ENCODE measurements around the gene PFDN1.

PFDN1 gene

DNA sequence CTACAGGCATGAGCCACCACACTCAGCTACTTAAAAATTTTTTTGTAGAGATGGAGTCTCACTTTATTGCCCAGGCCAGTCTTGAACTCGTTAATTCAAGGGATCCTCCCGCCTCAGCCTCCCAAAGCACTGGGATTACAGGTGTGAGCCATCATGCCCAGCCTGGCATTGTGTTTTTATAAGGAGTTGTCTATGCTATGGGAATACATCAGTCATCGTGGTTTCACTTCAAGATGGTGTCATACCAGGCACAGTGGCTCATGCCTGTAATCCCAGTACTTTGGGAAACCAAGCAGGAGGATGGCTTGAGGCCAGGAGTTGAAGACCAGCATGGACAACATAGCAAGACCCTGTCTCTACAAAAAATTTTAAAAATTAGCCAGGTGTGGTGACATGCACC lies 78.2 kb downstream of the PFDN1 start:
- Histone ChIP-seq H3K4me3 (no peak overlapping the region), H3K9me3 (no peaks in the 10 kb centered on the region), H3K27ac (no peak overlapping the region), H3K4me1 (peaks cover 12% of the 10 kb centered on the region), H3K9ac (no peak overlapping the region), H4K20me1 (0 out of 2 replicates have a peak, but pooled peaks cover 7% of the 10 kb centered on the region), H3K4me2 (no peak overlapping the region), H3K27me3 (no peaks in the 10 kb centered on the region), H3K36me3 (no peaks in the 10 kb centered on the region)
- TF ChIP-seq Cebpa-rat (IDR thresholded peaks at IDR 0.05): no peak

- H3K27ac ChIP-seq: no peak overlapping the region
- no peaks in the 10 kb centered on the region for H3K36me3 ChIP-seq
- no peak overlapping the region for H3K4me3 ChIP-seq
- H3K9me3 ChIP-seq: no peaks in the 10 kb centered on the region
- H3K4me1 ChIP-seq: peaks cover 13% of the 10 kb centered on the region
- TF ChIP-seq Cebpa-rat (IDR thresholded peaks at IDR 0.05): no peak
- 0 out of 2 replicates have a peak, but pooled peaks cover 6% of the 10 kb centered on the region for H4K20me1 ChIP-seq
- H3K9ac ChIP-seq: no peak overlapping the region
- H3K27me3 ChIP-seq: no peaks in the 10 kb centered on the region
- no peak overlapping the region for H3K4me2 ChIP-seq
These were observed 79.3 kb downstream of the PFDN1 start for GRCh38 chr5:140223567-140223966.

DNA sequence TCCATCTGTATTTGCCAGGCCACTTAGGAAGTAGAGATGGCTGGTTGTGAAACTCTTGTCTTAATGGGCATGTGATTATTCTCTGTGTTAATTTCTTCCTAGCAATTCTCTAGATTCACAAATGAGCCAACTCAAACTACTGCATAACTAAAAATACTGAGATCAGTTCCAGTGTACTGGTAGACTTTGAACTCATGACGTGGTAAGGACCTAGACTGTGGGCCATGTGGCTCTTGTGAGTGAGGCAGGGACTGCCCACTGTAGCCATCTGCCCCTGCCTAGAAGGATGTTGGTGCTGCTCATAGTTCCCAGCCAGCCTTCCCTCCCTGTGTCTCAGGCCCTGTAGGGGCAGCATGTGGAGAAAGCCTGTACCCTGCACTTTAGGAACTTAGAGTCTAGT lies 80.5 kb downstream of the PFDN1 start:
- Histone ChIP-seq H3K9me3 (no peaks in the 10 kb centered on the region), H3K27me3 (no peaks in the 10 kb centered on the region), H3K9ac (no peak overlapping the region), H3K36me3 (no peaks in the 10 kb centered on the region), H4K20me1 (no peaks in the 10 kb centered on the region), H3K4me2 (no peak overlapping the region), H3K4me1 (peaks cover 13% of the 10 kb centered on the region), H3K4me3 (no peak overlapping the region), H3K27ac (no peak overlapping the region)
- no peak for TF ChIP-seq Cebpa-rat (IDR thresholded peaks at IDR 0.05)

- H4K20me1 ChIP-seq: no peaks in the 10 kb centered on the region
- H3K4me3 ChIP-seq: no peak overlapping the region
- no peak overlapping the region for H3K27ac ChIP-seq
- no peaks in the 10 kb centered on the region for H3K27me3 ChIP-seq
- TF ChIP-seq Cebpa-rat (IDR thresholded peaks at IDR 0.05): no peak
- peaks cover 13% of the 10 kb centered on the region for H3K4me1 ChIP-seq
- no peak overlapping the region for H3K4me2 ChIP-seq
- H3K9ac ChIP-seq: no peak overlapping the region
- H3K36me3 ChIP-seq: no peaks in the 10 kb centered on the region
- H3K9me3 ChIP-seq: no peaks in the 10 kb centered on the region
These were observed 81.1 kb downstream of the PFDN1 start for GRCh38 chr5:140221697-140222223.

DNA sequence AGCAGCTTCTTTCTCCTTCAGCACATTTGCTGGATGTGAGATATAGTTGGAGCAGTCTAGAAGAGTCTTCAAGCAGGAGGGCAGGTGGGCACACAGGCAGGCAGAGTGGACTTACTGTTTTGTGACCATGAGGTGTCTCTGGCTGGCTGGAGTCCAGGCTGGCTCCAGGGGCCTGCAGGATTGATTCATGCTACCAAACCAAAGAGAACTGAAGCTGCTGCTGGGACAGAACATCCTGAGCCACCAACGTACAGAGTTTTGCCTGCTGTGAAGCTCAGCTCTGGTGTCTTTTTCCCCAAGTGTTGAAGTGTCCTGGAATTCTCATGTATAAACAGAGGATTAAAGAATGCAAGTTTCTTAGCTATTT lies 82.2 kb downstream of the PFDN1 start:
- H3K27me3 ChIP-seq: no peaks in the 10 kb centered on the region
- H4K20me1 ChIP-seq: no peaks in the 10 kb centered on the region
- H3K27ac ChIP-seq: no peak overlapping the region
- H3K4me1 ChIP-seq: peaks cover 17% of the 10 kb centered on the region
- no peaks in the 10 kb centered on the region for H3K9me3 ChIP-seq
- no peaks in the 10 kb centered on the region for H3K36me3 ChIP-seq
- peak overlapping the region; percentile 2; the same call in 1 of the 2 replicates for H3K4me2 ChIP-seq
- no peak overlapping the region for H3K9ac ChIP-seq
- TF ChIP-seq Cebpa-rat (IDR thresholded peaks at IDR 0.05): no peak
- no peak overlapping the region for H3K4me3 ChIP-seq

DNA sequence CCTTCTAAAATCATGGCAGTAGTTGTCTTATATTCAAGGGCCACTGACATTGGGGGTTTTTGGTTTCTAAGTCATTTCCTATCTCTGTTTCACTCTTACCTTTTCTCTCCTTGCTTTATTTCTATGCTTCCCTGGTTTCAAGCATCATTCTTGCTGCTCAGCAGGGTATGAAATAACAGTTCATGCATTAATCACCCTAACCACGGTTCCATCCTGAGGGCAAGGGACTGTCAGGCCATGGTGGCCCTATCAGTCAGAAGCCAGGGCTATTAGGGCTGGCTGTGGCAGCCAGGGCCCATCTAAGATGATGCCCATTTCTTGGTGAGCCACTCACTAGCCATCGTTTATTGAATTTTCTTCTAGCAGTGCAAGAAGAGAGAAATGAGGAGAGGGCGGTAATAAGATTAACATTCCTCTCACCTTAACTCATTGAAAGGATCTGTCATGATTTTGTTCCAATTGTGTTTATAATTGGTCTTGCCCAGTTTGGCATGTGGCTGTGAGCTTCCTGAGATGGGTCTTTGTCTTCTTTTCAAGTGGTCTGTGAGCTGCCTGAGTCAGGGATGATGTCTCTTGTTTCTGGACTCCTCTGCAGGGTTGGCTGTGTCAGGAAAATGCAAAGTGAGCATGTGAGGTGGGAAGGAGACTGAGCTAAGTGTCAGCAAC lies 82.7 kb downstream of the PFDN1 start:
- Histone ChIP-seq H3K4me2 (peak overlapping the region; percentile 2; the same call in 1 of the 2 replicates), H3K4me1 (peaks cover 22% of the 10 kb centered on the region), H3K9ac (no peak overlapping the region), H3K9me3 (no peaks in the 10 kb centered on the region), H3K27me3 (no peaks in the 10 kb centered on the region), H4K20me1 (peaks cover 3% of the 10 kb centered on the region; the same call in 1 of the 2 replicates), H3K4me3 (no peak overlapping the region), H3K27ac (no peak overlapping the region), H3K36me3 (no peaks in the 10 kb centered on the region)
- no peak for TF ChIP-seq Cebpa-rat (IDR thresholded peaks at IDR 0.05)

- no peaks in the 10 kb centered on the region for H3K27me3 ChIP-seq
- H3K4me1 ChIP-seq: peaks cover 30% of the 10 kb centered on the region
- H3K9ac ChIP-seq: no peak overlapping the region
- peaks cover 11% of the 10 kb centered on the region; the same call in 1 of the 2 replicates for H4K20me1 ChIP-seq
- H3K4me2 ChIP-seq: 0 out of 2 replicates have a peak overlapping the region, but pooled peaks have one; percentile 2
- H3K36me3 ChIP-seq: no peaks in the 10 kb centered on the region
- H3K27ac ChIP-seq: no peak overlapping the region
- no peak overlapping the region for H3K4me3 ChIP-seq
- H3K9me3 ChIP-seq: no peaks in the 10 kb centered on the region
- TF ChIP-seq Cebpa-rat (IDR thresholded peaks at IDR 0.05): no peak
These were observed 83.6 kb downstream of the PFDN1 start for GRCh38 chr5:140219068-140219991.

GRCh38 chr5:140217299-140218026 lies 85.4 kb downstream of the PFDN1 start:
- peaks cover 34% of the 10 kb centered on the region for H3K4me1 ChIP-seq
- H3K4me2 ChIP-seq: no peak overlapping the region
- no peak overlapping the region for H3K27ac ChIP-seq
- no peak overlapping the region for H3K9ac ChIP-seq
- no peak overlapping the region for H3K4me3 ChIP-seq
- peaks cover 17% of the 10 kb centered on the region; the same call in 1 of the 2 replicates for H4K20me1 ChIP-seq
- H3K27me3 ChIP-seq: no peaks in the 10 kb centered on the region
- H3K9me3 ChIP-seq: no peaks in the 10 kb centered on the region
- H3K36me3 ChIP-seq: no peaks in the 10 kb centered on the region
- TF ChIP-seq Cebpa-rat (IDR thresholded peaks at IDR 0.05): no peak

DNA sequence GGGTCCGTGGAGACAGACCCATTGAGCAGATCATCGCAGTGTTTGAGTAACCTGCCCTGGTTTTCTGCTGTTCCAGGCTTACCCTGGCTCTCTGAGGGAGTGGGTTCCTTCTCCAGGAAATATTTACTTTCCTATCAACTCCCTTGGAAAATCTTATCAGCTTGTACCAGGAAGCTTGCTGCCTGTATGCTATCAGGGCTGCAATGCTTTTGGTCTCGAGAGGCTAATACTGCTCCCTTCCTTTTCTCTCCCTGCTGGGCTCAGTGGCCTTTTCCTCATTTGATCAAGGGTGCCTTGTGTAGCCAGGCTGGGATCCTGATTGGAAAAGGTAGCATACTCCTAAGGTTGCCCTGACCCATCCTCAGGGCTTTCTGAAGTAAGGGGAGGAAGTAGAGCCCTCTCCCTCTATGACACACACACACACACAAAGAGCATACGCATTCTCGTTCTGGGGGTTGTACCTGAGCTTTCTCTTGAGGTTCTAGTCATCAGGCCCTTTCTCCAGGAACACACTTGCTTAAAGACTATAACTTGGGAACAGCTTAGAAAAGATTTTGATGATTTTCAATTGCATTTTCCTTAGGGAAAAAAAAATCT lies 86.3 kb downstream of the PFDN1 start:
- no peak overlapping the region for H3K4me2 ChIP-seq
- H3K4me3 ChIP-seq: no peak overlapping the region
- H3K27me3 ChIP-seq: no peaks in the 10 kb centered on the region
- no peaks in the 10 kb centered on the region for H3K9me3 ChIP-seq
- no peak overlapping the region for H3K27ac ChIP-seq
- H4K20me1 ChIP-seq: peaks cover 17% of the 10 kb centered on the region; the same call in 1 of the 2 replicates
- peaks cover 34% of the 10 kb centered on the region for H3K4me1 ChIP-seq
- no peak for TF ChIP-seq Cebpa-rat (IDR thresholded peaks at IDR 0.05)
- no peaks in the 10 kb centered on the region for H3K36me3 ChIP-seq
- H3K9ac ChIP-seq: no peak overlapping the region

Measured in BLaER1 (cell line).